Measurements from ENCODE around the gene FZD7.

- TF ChIP-seq, protein P1, sequence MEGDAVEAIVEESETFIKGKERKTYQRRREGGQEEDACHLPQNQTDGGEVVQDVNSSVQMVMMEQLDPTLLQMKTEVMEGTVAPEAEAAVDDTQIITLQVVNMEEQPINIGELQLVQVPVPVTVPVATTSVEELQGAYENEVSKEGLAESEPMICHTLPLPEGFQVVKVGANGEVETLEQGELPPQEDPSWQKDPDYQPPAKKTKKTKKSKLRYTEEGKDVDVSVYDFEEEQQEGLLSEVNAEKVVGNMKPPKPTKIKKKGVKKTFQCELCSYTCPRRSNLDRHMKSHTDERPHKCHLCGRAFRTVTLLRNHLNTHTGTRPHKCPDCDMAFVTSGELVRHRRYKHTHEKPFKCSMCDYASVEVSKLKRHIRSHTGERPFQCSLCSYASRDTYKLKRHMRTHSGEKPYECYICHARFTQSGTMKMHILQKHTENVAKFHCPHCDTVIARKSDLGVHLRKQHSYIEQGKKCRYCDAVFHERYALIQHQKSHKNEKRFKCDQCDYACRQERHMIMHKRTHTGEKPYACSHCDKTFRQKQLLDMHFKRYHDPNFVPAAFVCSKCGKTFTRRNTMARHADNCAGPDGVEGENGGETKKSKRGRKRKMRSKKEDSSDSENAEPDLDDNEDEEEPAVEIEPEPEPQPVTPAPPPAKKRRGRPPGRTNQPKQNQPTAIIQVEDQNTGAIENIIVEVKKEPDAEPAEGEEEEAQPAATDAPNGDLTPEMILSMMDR (IDR thresholded peaks at IDR 0.05): no peak
- TF ChIP-seq POLR2A (IDR thresholded peaks at IDR 0.05): no peak
Observed at GRCh38 chr2:202052235-202052634, 18.6 kb downstream of the FZD7 start.

All from body of pancreas (tissue), 4 donors.